GM18870 (cell line): ENCODE measurements around the gene SASH1.
"Not testable (repeated sequence)": the region's sequence is repeated elsewhere in the genome, so short reads cannot be mapped to it uniquely, and the experiment has no call there.

Experiments used
- ATAC-seq: cut with Tn5 transposase; IDR thresholded peaks from one replicate; pipeline ENCODE4 v1.9.1; 2021; ENCODE audit warnings: moderate library complexity; ENCODE audit not compliant: unreplicated experiment

The SASH1 gene

DNA sequence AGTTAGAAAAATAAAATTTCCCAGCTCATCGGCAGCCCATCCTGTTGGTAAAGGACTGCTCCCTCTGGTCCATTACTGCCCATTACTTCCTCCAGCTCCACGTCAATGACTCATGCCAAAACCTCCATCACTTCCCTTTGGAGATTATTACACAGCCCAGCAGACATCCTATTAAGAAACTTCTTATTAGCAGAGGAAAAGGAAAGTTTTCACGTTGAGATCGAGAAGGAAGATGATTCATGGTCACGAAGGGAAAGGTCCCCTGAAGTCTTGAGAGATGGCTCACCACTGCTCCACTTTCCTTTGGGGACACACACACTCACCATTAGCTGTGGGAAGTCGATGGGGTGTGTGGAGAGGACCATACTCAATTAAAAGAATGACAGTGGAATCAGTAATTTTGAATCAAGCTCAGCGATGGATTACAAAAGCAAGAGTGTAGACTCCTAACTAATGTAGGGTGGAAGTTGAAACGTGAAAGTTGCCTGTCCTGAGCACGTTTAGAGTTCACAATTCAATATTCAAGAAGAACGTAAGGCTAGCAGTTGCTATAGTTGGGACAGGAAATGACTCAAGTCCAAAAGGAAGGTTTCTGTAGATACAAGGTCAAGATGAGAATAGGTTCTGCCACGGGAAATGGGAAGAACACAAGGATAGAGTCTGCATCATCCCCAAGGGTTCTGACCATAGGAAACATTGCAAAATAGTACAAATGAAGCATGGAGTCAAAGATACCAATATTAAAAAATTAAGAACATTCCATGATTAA is 21.6 kb downstream of the SASH1 start:
- no peak for ATAC-seq

- ATAC-seq, result no peak
Observed at GRCh38 chr6:148365041-148365440, 22.4 kb downstream of the SASH1 start.

GRCh38 chr6:148367411-148368024 is 24.9 kb downstream of the SASH1 start:
- ATAC-seq, result peak; percentile 42

DNA sequence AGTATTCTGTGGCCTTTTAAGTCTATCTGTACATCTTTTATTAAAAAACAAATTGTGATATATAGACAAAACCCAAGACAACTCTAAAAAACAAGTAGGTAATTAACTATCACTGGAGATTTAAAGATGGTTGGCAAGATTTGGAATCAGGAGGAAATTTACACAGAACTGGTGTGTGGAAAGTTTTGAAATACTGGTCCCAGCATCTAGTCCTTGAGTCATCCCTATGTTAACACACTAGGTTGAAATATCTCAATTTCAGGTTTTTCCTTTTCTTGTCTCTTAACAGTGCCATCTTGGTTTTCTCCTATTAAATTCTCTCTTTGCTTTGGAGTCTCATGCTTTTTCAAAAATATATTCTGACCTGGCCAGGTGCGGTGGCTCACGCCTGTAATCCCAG is 27.5 kb downstream of the SASH1 start:
- ATAC-seq, result no peak

DNA sequence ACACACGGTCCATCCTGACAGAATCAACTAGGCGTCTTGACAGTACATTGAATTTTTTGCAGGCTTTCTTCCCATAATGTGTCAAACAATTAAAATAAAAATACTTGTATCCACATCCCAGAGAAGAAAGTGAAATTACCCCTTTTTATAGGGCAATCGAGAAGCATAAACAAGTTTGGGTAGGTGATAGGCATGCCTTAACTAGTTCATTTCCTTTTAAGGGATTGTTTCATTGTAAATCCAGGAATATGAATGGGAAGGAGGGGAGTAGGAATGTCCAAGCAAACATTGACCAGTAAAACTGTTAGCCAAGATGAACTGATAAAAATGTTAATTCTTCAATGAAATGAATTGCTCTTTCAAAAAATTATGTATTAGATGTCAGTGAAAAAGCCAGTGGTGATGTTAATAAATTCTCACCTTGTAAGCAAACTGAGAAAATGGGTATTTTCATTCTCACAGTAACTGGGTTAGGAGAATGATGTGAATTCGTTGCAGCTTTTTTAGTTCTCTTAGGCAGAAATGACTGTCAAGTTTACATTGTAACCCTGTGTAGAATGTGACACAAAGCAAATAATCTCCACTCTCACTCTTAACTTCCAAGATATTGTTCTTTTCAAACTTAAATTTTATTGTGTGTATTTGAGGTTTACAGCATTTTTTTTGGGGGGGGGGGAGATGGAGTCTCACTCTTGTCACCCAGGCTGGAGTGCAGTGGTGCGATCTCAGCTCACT is 31.6 kb downstream of the SASH1 start:
- no peak for ATAC-seq

- no peak for ATAC-seq
Observed at GRCh38 chr6:148375401-148375800, 32.8 kb downstream of the SASH1 start.

DNA sequence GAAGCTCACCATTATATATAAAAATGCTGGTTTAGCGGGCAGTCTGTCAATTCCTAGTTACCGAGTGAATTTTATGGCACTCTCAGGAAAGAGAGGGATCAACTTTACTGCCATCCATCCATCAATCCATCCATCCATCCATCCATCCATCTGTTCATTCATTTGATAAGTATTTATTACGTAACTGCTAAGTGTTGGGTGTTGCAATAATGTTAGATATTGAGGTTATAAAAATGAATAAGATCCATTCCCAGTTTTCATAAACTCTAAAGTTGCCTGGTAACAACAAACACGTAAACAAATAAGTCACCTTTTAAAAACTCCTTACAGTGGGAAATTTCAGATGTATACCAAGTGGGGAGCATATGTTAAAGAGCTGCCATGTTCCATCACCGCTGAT is 36.8 kb downstream of the SASH1 start:
- no peak for ATAC-seq

GRCh38 chr6:148379966-148380713 is 37.5 kb downstream of the SASH1 start:
- ATAC-seq, result no peak

GRCh38 chr6:148382051-148382450 is 39.4 kb downstream of the SASH1 start:
- not testable (repeated sequence) for ATAC-seq

- no peak for ATAC-seq
Observed at GRCh38 chr6:148382861-148383260, 40.2 kb downstream of the SASH1 start.

DNA sequence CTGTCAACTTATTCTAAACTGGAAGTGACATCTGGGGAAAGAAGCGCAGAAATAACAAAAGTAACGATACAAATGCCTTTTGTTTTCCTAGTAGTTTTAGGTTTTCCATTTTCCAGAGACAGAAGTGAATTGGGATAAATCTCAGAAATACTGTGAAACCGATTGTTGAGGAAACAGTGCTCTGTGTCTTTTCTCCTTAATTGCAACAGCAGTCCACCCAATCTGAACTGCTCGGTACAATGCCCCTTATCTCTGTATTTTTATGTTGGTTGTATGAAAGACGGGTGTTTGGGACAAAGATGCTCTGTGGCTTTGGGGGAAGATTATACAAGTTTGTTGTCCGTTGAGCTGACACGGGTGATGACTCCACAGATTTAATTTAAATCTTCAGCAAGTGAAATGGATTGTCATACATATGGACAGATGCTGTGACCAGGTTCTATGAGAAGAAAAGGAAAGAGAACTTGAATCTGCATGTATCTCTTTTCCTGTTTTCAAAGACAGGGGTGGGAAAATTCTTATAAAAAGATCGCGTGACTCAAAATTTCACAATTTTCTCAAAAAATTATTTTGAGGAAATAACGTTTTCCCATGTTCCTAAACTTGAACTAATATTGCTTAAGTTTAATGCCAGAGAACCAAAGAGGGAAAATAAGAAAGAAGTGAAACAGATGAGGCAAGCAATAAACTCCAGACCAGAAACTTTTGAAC is 41.2 kb downstream of the SASH1 start:
- no peak for ATAC-seq

DNA sequence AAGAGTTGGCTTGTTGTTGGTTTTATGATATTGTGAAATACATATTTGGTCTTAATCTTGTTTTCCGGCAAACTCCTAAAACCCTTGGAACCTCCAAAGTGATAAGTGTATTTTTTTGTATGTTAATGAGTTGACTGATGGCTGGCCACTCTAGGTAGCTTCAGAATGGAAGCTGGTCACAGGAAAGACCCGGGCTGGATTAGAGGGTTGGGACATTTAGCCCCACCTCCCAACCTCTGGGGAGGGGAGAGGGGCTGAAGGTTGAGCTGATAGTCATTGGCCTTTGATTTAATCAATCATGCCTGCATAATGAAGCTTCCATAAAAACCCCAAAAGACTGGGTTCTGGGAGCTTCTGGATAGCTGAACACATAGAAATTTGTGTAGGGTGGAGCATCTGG is 42.7 kb downstream of the SASH1 start:
- no peak for ATAC-seq

- ATAC-seq, result no peak
Observed at GRCh38 chr6:148388521-148388920, 45.9 kb downstream of the SASH1 start.

- ATAC-seq, result no peak
Observed at GRCh38 chr6:148389086-148389485, 46.4 kb downstream of the SASH1 start.

- ATAC-seq, result no peak
Observed at GRCh38 chr6:148389917-148390316, 47.3 kb downstream of the SASH1 start.

DNA sequence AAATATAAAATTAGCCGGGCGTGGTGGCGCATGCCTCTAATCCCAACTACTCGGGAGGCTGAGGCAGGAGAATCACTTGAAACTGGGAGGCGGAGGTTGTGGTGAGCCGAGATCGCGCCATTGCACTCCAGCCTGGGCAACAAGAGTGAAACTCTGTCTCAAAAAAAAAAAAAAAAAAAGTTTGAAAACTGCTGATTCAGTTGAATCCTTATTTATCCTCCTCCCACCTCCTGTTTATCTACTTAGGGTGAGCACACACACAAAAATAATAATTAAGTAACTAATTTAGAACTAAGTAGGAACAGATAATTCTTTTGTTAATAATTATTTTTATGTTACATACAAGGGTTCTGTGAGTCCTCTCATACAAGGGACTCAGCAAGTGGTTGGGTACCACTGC is 49.5 kb downstream of the SASH1 start:
- not testable (repeated sequence) for ATAC-seq

DNA sequence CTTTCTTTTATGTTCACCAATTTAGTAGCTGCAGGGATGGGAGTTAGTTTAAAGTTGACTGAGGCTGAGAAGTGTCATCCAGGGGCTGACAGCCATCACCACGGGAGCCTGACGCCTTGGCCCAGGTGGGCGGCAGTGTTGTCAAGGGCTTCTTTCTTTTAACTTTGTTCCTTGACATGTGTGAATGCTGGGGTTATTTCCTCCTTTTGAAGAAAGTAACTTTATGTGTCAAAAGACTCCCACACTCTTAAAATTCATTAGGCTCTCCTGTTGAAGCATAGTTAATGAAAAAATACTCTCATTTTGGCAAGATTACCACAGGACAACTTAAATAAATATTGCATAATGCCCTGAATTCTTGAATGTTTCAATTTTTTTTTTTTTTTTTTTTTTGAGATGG is 50.0 kb downstream of the SASH1 start:
- ATAC-seq, result no peak

DNA sequence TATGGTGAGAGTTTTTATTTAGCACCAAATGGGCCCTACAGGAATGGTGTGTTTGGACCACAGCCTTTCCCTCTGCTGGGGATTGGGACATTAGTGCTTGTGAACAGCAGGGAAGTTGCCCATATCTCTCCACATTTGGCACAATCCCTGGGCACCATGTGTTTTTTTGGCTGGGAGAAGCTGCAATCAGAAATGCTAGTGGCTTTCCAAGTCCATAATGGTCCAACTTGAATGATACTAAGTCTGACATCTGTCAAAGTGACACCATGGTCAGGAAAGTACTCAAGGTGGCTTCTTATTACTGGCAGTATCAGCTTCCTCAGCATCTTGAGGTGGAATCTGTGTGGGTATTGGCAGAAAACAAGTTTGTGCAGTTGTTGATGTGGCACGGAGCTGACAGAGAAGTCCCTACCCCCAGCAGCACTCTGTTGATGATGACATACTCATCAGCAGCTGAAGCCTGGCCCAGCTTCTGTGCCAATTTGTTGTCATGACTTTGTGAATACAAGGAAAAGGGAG is 53.0 kb downstream of the SASH1 start:
- no peak for ATAC-seq

DNA sequence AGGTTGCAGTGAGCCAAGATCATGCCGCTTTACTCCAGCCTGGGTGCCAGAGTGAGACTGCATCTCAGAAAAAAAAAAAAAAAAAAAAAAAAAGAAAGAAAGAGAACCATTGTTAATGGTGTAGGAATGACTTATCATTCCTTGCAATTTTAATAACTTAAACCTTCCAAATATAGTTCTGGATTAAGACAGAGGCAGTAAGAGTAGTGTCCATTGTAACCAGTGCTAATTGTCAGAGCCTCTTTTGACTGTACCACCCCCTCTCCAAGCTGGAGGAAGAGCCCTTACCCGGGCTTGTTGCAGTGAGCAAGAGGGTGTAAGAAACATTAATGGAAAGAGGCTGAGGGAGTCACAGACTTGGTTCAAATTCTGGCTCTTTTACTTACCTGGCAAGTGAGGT is 53.8 kb downstream of the SASH1 start:
- no peak for ATAC-seq

DNA sequence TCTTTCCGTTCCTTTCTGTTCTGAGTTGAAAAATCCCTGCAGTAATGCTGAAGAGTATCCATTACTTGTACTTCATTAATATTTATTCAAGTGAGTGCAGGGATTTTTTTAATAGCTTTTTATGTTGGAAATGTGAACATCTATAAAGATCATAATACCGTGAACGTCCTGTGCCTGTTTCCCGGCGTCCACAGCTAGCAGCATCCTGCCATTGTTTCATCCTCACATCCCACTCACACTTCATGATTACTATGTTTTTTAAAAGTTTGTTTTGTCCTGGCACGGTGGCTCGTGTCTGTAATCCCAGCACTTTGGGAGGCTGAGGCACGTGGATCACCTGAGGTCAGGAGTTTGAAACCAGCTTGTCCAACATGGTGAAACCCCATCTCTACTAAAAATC is 54.3 kb downstream of the SASH1 start:
- no peak for ATAC-seq
